H1 (cell line): ENCODE measurements around the gene MAPK4. TPM values are rescaled to one million over a fixed set of nuclear protein-coding genes. Genes with fewer than 3 reads are reported as not detected.
A peak's percentile ranks its signal among the peaks of the same experiment; 100 is the strongest.

ENCODE experiments used
- CTCF ChIA-PET: fragments of 300-600 bp; sonication (Branson Sonifier 250); formaldehyde crosslinking; loops from one replicate; lab custom pipeline; 2021; ENCODE audit not compliant: partially characterized antibody; lab: Charles Lee
- POLR2A ChIA-PET: fragments of 300-600 bp; sonication (Branson Sonifier 250); formaldehyde crosslinking; loops from one replicate; lab custom pipeline; 2021; ENCODE audit warnings: inconsistent platforms; ENCODE audit not compliant: partially characterized antibody; lab: Charles Lee
- DNase-seq, 2 experiments: peaks; one replicate each; pipeline versions ENCODE4 v3.0.0 to v3.0.0-alpha.2; 2010 to 2022; ENCODE audit warnings: low spot score in 2 of 2, low read depth in 1 of 2, mixed read lengths in 1 of 2
- FAIRE-seq: peaks from 2 replicates; lab custom pipeline; 2011; peaks lifted over from hg19 to GRCh38; lab: Jason Lieb, UNC
- H2AFZ ChIP-seq: 2 replicates; pipeline ENCODE4 v1.8.1; 2012; ENCODE audit warnings: low read length, inconsistent platforms
- H2AK5ac ChIP-seq: 2 replicates; pipeline ENCODE4 v1.6.1; 2013; ENCODE audit warnings: low read depth, low read length
- H2BK120ac ChIP-seq: replicated peaks from 2 replicates; pipeline ENCODE3; 2013; ENCODE audit warnings: low read depth, low read length, inconsistent platforms
- H2BK12ac ChIP-seq: 2 replicates; pipeline ENCODE4 v1.6.1; 2013; ENCODE audit warnings: low read depth, low read length
- H2BK15ac ChIP-seq: 2 replicates; pipeline ENCODE4 v1.6.1; 2013; ENCODE audit warnings: low read length
- H2BK20ac ChIP-seq: 2 replicates; pipeline ENCODE4 v1.6.1; 2013; ENCODE audit warnings: low read length
- H2BK5ac ChIP-seq: 2 replicates; pipeline ENCODE4 v1.6.1; 2013; ENCODE audit warnings: low read depth, low read length
- H3K14ac ChIP-seq: 2 replicates; pipeline ENCODE4 v1.6.1; 2013; ENCODE audit warnings: inconsistent platforms; ENCODE audit not compliant: insufficient read length
- H3K18ac ChIP-seq: 2 replicates; pipeline ENCODE4 v1.6.1; 2013; ENCODE audit warnings: low read length; ENCODE audit errors: extremely low read depth
- H3K23ac ChIP-seq: 2 replicates; pipeline ENCODE4 v1.6.1; 2013; ENCODE audit warnings: inconsistent platforms; ENCODE audit not compliant: insufficient read length
- H3K23me2 ChIP-seq: 2 replicates; pipeline ENCODE4 v1.6.1; 2013; ENCODE audit warnings: low read depth, low read length
- H3K27ac ChIP-seq: 2 replicates; pipeline ENCODE4 v1.6.1; 2011; ENCODE audit warnings: low read depth, low read length, inconsistent platforms
- H3K27me3 ChIP-seq, 4 experiments: replicated peaks in 1 of 4; 1 replicate in 1 of 4; 2 replicates in 3 of 4; pipeline versions ENCODE4 v1.6.1 to v1.8.1; 2011 to 2013; ENCODE audit warnings: low read length in 3 of 4, mild to moderate bottlenecking in 3 of 4, inconsistent platforms in 2 of 4, mixed read lengths in 2 of 4, moderate library complexity in 1 of 4; ENCODE audit not compliant: control insufficient read depth in 3 of 4, insufficient read depth in 3 of 4; ENCODE audit errors: extremely low read depth in 1 of 4
- H3K36me3 ChIP-seq, 4 experiments: 2 replicates each; pipeline versions ENCODE4 v1.6.1 to v1.8.1; 2011 to 2013; ENCODE audit warnings: mild to moderate bottlenecking in 4 of 4, low read length in 3 of 4, moderate library complexity in 2 of 4, control low read depth in 1 of 4, inconsistent platforms in 1 of 4; ENCODE audit not compliant: insufficient read depth in 4 of 4, control insufficient read depth in 2 of 4
- H3K4ac ChIP-seq: replicated peaks from 2 replicates; pipeline ENCODE3; 2013; ENCODE audit warnings: low read length, low read depth, mixed read lengths, inconsistent platforms; ENCODE audit not compliant: insufficient read length
- H3K4me1 ChIP-seq, 4 experiments: replicated peaks in 1 of 4; 1 replicate in 1 of 4; 2 replicates in 3 of 4; pipeline versions ENCODE4 v1.6.1 to v1.8.1; 2011 to 2013; ENCODE audit warnings: low read length in 3 of 4, inconsistent platforms in 2 of 4, mixed read lengths in 1 of 4; ENCODE audit not compliant: insufficient read depth in 4 of 4, control insufficient read depth in 3 of 4
- H3K4me2 ChIP-seq, 2 experiments: 2 replicates each; pipeline versions ENCODE4 v1.6.1 to v1.8.1; 2011 to 2013; ENCODE audit warnings: low read depth in 2 of 2, low read length in 2 of 2, control low read depth in 1 of 2, inconsistent platforms in 1 of 2, mild to moderate bottlenecking in 1 of 2; ENCODE audit not compliant: insufficient read depth in 1 of 2
- H3K4me3 ChIP-seq, 4 experiments: fragments of 200-600, 300-600 bp in 1 of 4; sonication (generic), shearing (Covaris generic), sonication (Bioruptor Twin) in 1 of 4; 2 replicates each; pipeline versions ENCODE4 v1.5.1 to v1.8.1; 2011 to 2016; ENCODE audit warnings: low read length in 4 of 4, low read depth in 3 of 4, control low read depth in 2 of 4, inconsistent platforms in 2 of 4, mild to moderate bottlenecking in 2 of 4, mixed read lengths in 1 of 4, moderate library complexity in 1 of 4; ENCODE audit not compliant: insufficient read depth in 2 of 4; ENCODE audit errors: extremely low read depth in 1 of 4
- H3K56ac ChIP-seq: replicated peaks from 2 replicates; pipeline ENCODE3; 2013; ENCODE audit warnings: low read depth, mild to moderate bottlenecking, mixed read lengths, low read length, inconsistent platforms; ENCODE audit not compliant: insufficient read length
- H3K79me1 ChIP-seq: 2 replicates; pipeline ENCODE4 v1.6.1; 2013; ENCODE audit warnings: low read depth, low read length, control low read depth
- H3K79me2 ChIP-seq, 2 experiments: 2 replicates each; pipeline versions ENCODE4 v1.6.1 to v1.8.1; 2012 to 2013; ENCODE audit warnings: low read length in 2 of 2, mild to moderate bottlenecking in 2 of 2, inconsistent platforms in 1 of 2; ENCODE audit not compliant: insufficient read depth in 2 of 2, control insufficient read depth in 1 of 2
- H3K9ac ChIP-seq, 4 experiments: replicated peaks in 1 of 4; 1 replicate in 1 of 4; 2 replicates in 3 of 4; pipeline versions ENCODE4 v1.6.1 to v1.8.1; 2011 to 2013; ENCODE audit warnings: low read depth in 3 of 4, low read length in 3 of 4, control low read depth in 2 of 4, mild to moderate bottlenecking in 2 of 4, moderate library complexity in 2 of 4, inconsistent platforms in 1 of 4; ENCODE audit errors: extremely low read depth in 1 of 4
- H3K9me3 ChIP-seq, 2 experiments: 2 replicates each; pipeline versions ENCODE4 v1.6.1 to v1.8.1; 2012 to 2013; ENCODE audit warnings: mild to moderate bottlenecking in 2 of 2, moderate library complexity in 2 of 2, control low read depth in 1 of 2, inconsistent platforms in 1 of 2, low read depth in 1 of 2, low read length in 1 of 2, mixed read lengths in 1 of 2; ENCODE audit not compliant: insufficient read depth in 2 of 2
- H4K20me1 ChIP-seq, 2 experiments: replicated peaks in 1 of 2; 2 replicates each; pipeline versions ENCODE3 to v1.8.1; 2011 to 2013; ENCODE audit warnings: inconsistent platforms in 2 of 2, low read length in 2 of 2, mild to moderate bottlenecking in 1 of 2; ENCODE audit not compliant: insufficient read depth in 2 of 2, control insufficient read depth in 1 of 2
- H4K5ac ChIP-seq: 2 replicates; pipeline ENCODE4 v1.6.1; 2013; ENCODE audit warnings: low read length, low read depth, mixed read lengths, inconsistent platforms; ENCODE audit not compliant: insufficient read length
- H4K8ac ChIP-seq: 2 replicates; pipeline ENCODE4 v1.8.0; 2013; ENCODE audit warnings: mild to moderate bottlenecking, moderate library complexity, low read length, inconsistent platforms; ENCODE audit not compliant: insufficient read depth; ENCODE audit errors: extremely low read depth
- H4K91ac ChIP-seq: replicated peaks from 2 replicates; pipeline ENCODE3; 2013; ENCODE audit warnings: low read length, mixed read lengths, inconsistent platforms; ENCODE audit not compliant: insufficient read length
- CTCF ChIP-seq, 3 experiments: IDR thresholded peaks; 1 replicate in 2 of 3; 2 replicates in 1 of 3; pipeline versions ENCODE4 v1.5.1 to v1.6.1; 2011; ENCODE audit warnings: low read length in 3 of 3, mild to moderate bottlenecking in 3 of 3, inconsistent platforms in 2 of 3, low read depth in 1 of 3, moderate library complexity in 1 of 3; ENCODE audit not compliant: insufficient read depth in 1 of 3; ENCODE audit errors: control extremely low read depth in 1 of 3
- E2F6 ChIP-seq: IDR thresholded peaks from 2 replicates; pipeline ENCODE4 v1.6.1; 2012; ENCODE audit warnings: inconsistent platforms
- KDM5A ChIP-seq: fragments of 200-600 bp; IDR thresholded peaks from 2 replicates; pipeline ENCODE4 v1.7.1; 2012; ENCODE audit warnings: mild to moderate bottlenecking, low read length, inconsistent platforms, mixed read lengths
- MAX ChIP-seq: IDR thresholded peaks from 2 replicates; pipeline ENCODE4 v1.6.1; 2012; ENCODE audit warnings: inconsistent platforms
- RAD21 ChIP-seq, 2 experiments: IDR thresholded peaks in 1 of 2; conservative IDR thresholded peaks in 1 of 2; 2 replicates each; pipeline ENCODE4 v1.6.1; 2011; ENCODE audit warnings: low read depth in 2 of 2, low read length in 2 of 2, improper control_type of control experiment in 1 of 2, inconsistent platforms in 1 of 2, mild to moderate bottlenecking in 1 of 2, moderate library complexity in 1 of 2
- RXRA ChIP-seq: IDR thresholded peaks from 2 replicates; pipeline ENCODE4 v1.6.1; 2011; ENCODE audit warnings: low read depth, mild to moderate bottlenecking, low read length, moderate library complexity; ENCODE audit not compliant: insufficient read depth
- TAF7 ChIP-seq: optimal IDR thresholded peaks from 2 replicates; pipeline ENCODE3; 2011; ENCODE audit warnings: low read depth, mild to moderate bottlenecking, inconsistent platforms, low read length, moderate library complexity, borderline replicate concordance
- YY1 ChIP-seq: IDR thresholded peaks from 2 replicates; pipeline ENCODE4 v1.6.1; 2011; ENCODE audit warnings: low read depth, mild to moderate bottlenecking, low read length
- WGBS, 2 experiments: shearing (Covaris generic) in 1 of 2; methylation state at CpG; one replicate each; pipeline versions ENCODE4 v1.1.6 to v1.1.7; 2013 to 2015; ENCODE audit warnings: low lambda C conversion rate in 2 of 2, mixed read lengths in 2 of 2, inconsistent platforms in 1 of 2, low coverage in 1 of 2, missing lambda C conversion rate in 1 of 2; ENCODE audit not compliant: insufficient replicate concordance in 2 of 2, insufficient coverage in 1 of 2, insufficient read length in 1 of 2; ENCODE audit errors: extremely low coverage in 1 of 2, missing lambda C conversion rate in 1 of 2; 5-methylcytosine and 5-hydroxymethylcytosine counted together
- polyA plus RNA-seq, 7 experiments: library from polyadenylated mRNA; depleted of rRNA in 3 of 7; stranded (reverse) in 5 of 7; unstranded in 2 of 7; fragments of >200 nt in 5 of 7; fragments of 200-250 nt in 2 of 7; gene quantifications; 1 replicate in 5 of 7; 2 replicates in 1 of 7; 4 replicates in 1 of 7; pipeline versions ENCODE4 v1.2.1 to v1.2.3, GENCODE V29; 2011 to 2013; ENCODE audit warnings: missing spikeins in 2 of 7, mixed read lengths in 2 of 7
- total RNA-seq: library from RNA; stranded (reverse); fragmentation: NEBNext Ultra II Directional; extraction: Animal tissue kit (Norgen Biotek cat#: 25700); gene quantifications from 2 replicates; pipeline ENCODE4 v1.2.1, GENCODE V29; 2021

MAPK4 gene
- total and polyA plus RNA-seq, 2 of the 8 experiments (the other 6 are each of a cell fraction or from before 2014, with no cell fraction given) = 3.2 to 3.7 TPM

GRCh38 chr18:50644807-50645206 lies 84.9 kb downstream of the MAPK4 start:
- H4K5ac ChIP-seq = no peak overlapping the region
- H3K23ac ChIP-seq = no peak overlapping the region
- H3K4me2 ChIP-seq = no peak overlapping the region
- ChIA-PET CTCF (interaction anchor here (0.8 to 6.5 kb wide), 33 partner anchors 8 to 612 kb away, joined by 3 to 56 read pairs (median 5); no protein-coding TSS in a partner anchor), POLR2A (interaction anchor here (1.2 kb wide), 1 partner anchor 10 kb away, joined by 6 read pairs; no protein-coding TSS in a partner anchor)
- H3K18ac ChIP-seq = no peak overlapping the region
- FAIRE-seq = peak; percentile 98
- H3K23me2 ChIP-seq = no peaks in the 10 kb centered on the region
- WGBS, 2 experiments = 55% methylated on average over 10 of the region's 10 CpGs; no CpG with 5 or more reads in 1 of the 2 experiments
- TF ChIP-seq E2F6 (peak; percentile 47; the same call in 1 of the 2 replicates), RXRA (no peak), MAX (peak; percentile 77), KDM5A (no peak), RAD21 (IDR thresholded peaks at IDR 0.05 in 1 of 2, conservative IDR thresholded peaks at IDR 0.05 in 1 of 2; ENCODE audit: low read depth in 2 of 2, low read length in 2 of 2) (peak; percentile 64 to 70), TAF7 (no peak), CTCF (IDR thresholded peaks at IDR 0.05; ENCODE audit: control extremely low read depth in 1 of 3, insufficient read depth in 1 of 3, low read depth in 1 of 3, low read length in 3 of 3) (peak; percentile 74 to 89 (median 78)), YY1 (peak; percentile 66; the same call in 1 of the 2 replicates)
- H3K36me3 ChIP-seq = no peaks in the 10 kb centered on the region
- no peak overlapping the region for H3K56ac ChIP-seq
- H2BK120ac ChIP-seq = no peak overlapping the region
- no peak overlapping the region for H2BK12ac ChIP-seq
- no peak overlapping the region for H3K14ac ChIP-seq
- H4K20me1 ChIP-seq = no peaks in the 10 kb centered on the region
- H2BK5ac ChIP-seq = no peak overlapping the region
- H3K79me2 ChIP-seq = no peaks in the 10 kb centered on the region
- no peaks in the 10 kb centered on the region for H3K79me1 ChIP-seq
- H2BK15ac ChIP-seq = peak overlapping the region; percentile 53; the same call in 1 of the 2 replicates
- no peak overlapping the region for H3K4ac ChIP-seq
- H2AK5ac ChIP-seq = no peak overlapping the region
- H2BK20ac ChIP-seq = no peak overlapping the region
- no peaks in the 10 kb centered on the region for H3K27me3 ChIP-seq
- DNase-seq = peak; percentile 56 to 61
- H3K4me3 ChIP-seq = no peak overlapping the region
- H4K91ac ChIP-seq = peak overlapping the region; percentile 23
- no peak overlapping the region for H3K27ac ChIP-seq
- no peak overlapping the region for H4K8ac ChIP-seq
- H3K9me3 ChIP-seq = no peaks in the 10 kb centered on the region
- H3K4me1 ChIP-seq = no peaks in the 10 kb centered on the region; a peak in 1 of 7 replicates
- no peak overlapping the region for H3K9ac ChIP-seq
- H2AFZ ChIP-seq = peak overlapping the region; percentile 71
